Measurements from ENCODE around the gene TMEM269.
"Not testable (repeated sequence)": the region's sequence is repeated elsewhere in the genome, so short reads cannot be mapped to it uniquely, and the experiment has no call there.

TMEM269 gene

GRCh38 chr1:42747125-42747524 is 37.7 kb upstream of the TMEM269 start:
- DNase-seq (ENCODE audit: insufficient read length, low spot score) (no peak), FAIRE-seq (no peak)

- no peak for FAIRE-seq
- DNase-seq (ENCODE audit: insufficient read length, low spot score): no peak
Observed at GRCh38 chr1:42748021-42748420, 36.8 kb upstream of the TMEM269 start.

- no peak for DNase-seq (ENCODE audit: insufficient read length, low spot score)
- no peak for FAIRE-seq
Observed at GRCh38 chr1:42748461-42749410, 36.1 kb upstream of the TMEM269 start.

DNA sequence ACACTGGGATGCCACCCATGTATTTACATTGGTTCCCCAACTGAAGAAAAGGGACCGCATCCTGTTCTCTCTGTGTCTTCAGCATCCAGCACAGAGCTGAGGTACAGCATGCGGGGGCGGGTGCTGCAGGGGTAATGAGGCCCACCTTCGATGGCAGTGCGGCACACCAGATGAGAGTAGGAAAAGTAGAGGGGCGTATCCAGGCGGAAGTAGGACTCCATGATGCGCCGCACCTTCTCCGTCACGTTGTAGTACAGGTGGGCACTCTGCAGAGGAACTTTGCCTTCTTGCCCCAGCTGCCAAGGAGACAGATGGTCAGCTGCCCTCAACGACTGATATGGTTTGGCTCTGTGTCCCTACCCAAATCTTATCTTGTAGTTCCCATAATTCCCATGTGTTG is 34.8 kb upstream of the TMEM269 start:
- no peak for FAIRE-seq
- DNase-seq (ENCODE audit: insufficient read length, low spot score): no peak

GRCh38 chr1:42751511-42752070 is 33.2 kb upstream of the TMEM269 start:
- DNase-seq (ENCODE audit: insufficient read length, low spot score); FAIRE-seq: not testable (repeated sequence)

- FAIRE-seq: no peak
- no peak for DNase-seq (ENCODE audit: insufficient read length, low spot score)
Observed at GRCh38 chr1:42752284-42752683, 32.5 kb upstream of the TMEM269 start.

DNA sequence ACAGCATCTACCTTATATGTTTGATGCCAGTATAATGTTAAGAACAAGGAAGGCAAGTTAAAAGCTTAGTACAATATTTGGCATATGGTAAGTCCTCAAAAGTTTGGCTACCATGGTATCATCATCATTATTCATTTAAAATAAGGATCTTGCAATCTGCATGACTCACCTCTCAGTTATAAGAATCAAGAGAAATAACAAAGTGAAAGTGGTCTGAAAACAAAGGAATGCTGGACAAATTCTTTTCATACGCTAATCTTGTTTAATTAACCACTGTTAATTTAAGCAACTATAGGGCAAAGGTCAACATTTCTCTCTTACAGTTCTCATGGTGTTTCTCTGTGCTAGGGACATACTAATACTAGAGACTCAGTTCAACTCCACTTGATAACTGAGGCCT is 31.7 kb upstream of the TMEM269 start:
- DNase-seq (ENCODE audit: insufficient read length, low spot score): no peak
- FAIRE-seq: no peak

GRCh38 chr1:42756956-42757891 is 27.6 kb upstream of the TMEM269 start:
- DNase-seq (ENCODE audit: insufficient read length, low spot score): peak; percentile 54
- no peak for FAIRE-seq

DNA sequence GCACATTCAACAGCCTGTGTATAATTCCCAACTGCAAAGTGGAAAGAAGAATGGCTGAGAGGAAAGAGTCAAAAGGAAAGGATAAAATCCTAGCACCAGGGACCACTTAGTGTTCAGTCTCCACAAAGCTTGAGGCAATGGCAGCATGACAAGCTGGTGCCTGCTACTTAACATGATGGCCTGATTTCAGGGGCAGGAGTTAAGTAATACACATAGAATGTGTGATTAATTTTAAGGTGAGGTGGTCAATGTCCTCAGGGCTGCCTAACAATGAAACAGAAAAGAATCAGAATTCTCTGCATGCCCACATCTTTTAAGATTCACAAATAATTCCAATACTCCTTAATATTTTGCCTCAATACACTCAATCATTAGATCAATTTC is 26.9 kb upstream of the TMEM269 start:
- FAIRE-seq (no peak), DNase-seq (ENCODE audit: insufficient read length, low spot score) (no peak)

DNA sequence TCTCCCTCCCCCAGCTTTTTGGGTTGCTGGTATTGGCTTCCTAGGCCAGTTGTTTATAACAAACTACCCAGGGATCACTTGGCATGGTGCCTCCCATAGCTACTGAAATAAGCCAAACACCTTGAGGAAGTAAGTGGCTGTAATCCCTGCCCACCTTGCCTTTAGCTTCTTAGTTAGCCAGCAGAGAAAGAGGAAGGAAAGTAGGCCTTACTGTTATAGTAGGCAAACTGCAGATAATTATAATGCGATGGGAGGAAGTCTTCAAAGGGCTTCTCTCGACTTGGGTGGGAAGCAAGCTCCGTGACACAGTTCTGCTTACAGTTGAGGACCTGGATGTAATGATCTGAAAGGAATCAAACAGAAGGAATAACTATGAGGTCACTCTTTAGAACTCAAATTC is 26.1 kb upstream of the TMEM269 start:
- no peak for DNase-seq (ENCODE audit: insufficient read length, low spot score)
- FAIRE-seq: no peak

DNA sequence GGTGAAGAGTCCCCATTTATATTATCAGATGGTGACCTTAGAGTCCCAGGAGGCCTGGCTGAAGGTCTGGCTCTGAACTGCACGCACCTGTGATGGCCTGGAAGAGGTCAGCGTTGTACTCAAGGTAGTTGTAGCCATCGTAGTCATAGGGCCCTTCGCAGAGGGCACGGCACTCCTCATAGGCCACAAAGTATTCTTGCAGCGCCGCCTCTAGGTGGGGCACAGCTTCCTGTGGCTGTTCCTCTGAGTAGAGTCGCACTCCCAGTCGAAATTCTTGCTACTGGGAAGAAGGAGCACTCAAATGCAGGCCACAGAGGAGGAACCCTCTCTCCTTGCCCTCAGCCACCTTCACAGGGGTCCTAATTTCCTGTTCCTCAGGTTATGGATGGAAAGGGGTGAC is 25.7 kb upstream of the TMEM269 start:
- DNase-seq (ENCODE audit: insufficient read length, low spot score) (no peak), FAIRE-seq (no peak)

GRCh38 chr1:42761567-42761966 is 23.2 kb upstream of the TMEM269 start:
- DNase-seq (ENCODE audit: insufficient read length, low spot score) (no peak), FAIRE-seq (no peak)

DNA sequence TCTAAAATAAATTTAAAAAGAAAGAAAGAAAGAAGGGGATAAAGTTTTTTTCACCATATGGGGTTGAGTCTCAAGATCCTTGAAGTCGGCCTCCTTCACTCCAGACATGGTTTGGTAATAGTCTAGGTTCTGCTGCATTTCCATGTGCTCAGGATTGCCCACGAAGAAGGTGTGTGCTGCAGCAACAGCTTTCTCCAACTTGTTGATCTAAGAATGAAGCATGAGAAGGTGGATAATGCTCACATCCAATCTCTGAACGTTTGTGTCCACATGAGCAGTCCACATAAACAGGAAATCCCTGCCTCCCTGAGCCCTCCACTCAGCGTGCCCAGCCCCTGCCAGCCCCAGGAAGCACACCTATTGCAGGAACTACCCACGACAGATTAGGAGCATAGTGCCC is 22.5 kb upstream of the TMEM269 start:
- FAIRE-seq (no peak), DNase-seq (ENCODE audit: insufficient read length, low spot score) (no peak)

- FAIRE-seq (no peak), DNase-seq (ENCODE audit: insufficient read length, low spot score) (no peak)
Observed at GRCh38 chr1:42765269-42765668, 19.5 kb upstream of the TMEM269 start.

GRCh38 chr1:42765832-42766740 is 18.7 kb upstream of the TMEM269 start:
- no peak for FAIRE-seq

GRCh38 chr1:42766741-42767509 is 17.9 kb upstream of the TMEM269 start, which contains the start of the genes C1orf50 and P3H1:
TSS of gene C1orf50 (plus strand) at chr1:42767249. CDS start at chr1:42767312, 63 bp downstream.
TSS of gene P3H1 (minus strand) at chr1:42767028. CDS start at chr1:42766971, 57 bp downstream.
- FAIRE-seq: no peak
- DNase-seq (ENCODE audit: insufficient read length, low spot score): peak; percentile 95

More at GRCh38 chr1:42765832-42766740, 18.7 kb upstream of the TMEM269 start:
- DNase-seq (ENCODE audit: insufficient read length, low spot score): peak; percentile 69

DNA sequence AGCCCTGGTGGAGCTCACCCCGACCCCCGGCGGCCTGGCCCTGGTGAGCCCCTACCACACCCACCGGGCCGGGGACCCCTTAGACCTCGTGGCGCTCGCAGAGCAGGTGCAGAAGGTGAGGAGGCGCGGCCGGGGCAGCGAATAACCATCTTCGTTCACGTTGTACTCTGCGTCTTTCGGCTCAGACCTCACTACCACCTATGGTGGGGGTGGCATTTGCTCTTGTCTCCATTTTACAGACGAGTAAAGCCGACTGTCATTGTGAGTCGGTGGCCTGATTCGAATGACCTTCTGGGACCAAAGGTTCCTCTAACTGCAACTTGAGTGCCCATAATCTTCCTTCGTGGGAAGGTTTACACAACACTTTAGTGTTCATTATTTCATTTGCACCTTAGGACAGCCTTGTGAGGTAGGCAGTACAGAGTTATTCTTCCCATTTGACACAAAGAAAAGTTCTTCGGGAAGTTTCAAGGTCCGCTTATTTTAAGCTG is 17.2 kb upstream of the TMEM269 start:
- DNase-seq (ENCODE audit: insufficient read length, low spot score) (no peak), FAIRE-seq (no peak)

DNA sequence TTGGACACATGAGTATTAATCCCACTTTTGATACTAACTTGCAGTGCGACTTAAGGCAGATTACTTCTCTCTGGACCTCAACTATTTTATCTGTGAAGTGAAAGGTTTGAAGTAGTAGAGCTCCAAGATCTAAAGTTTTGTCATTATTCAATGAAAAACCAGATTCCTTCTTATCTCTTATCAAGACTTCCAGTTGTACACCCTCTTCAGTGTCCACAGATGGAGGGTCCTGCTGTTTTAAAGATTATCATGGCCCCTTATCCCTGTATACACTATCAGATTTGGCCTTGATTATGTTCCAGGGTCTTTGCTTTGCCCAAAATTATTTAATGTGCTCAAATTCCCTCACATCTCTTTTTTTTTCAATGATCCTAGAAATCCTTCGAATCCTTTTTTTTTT is 16.6 kb upstream of the TMEM269 start:
- no peak for FAIRE-seq
- DNase-seq (ENCODE audit: insufficient read length, low spot score): no peak

GRCh38 chr1:42769811-42770210 is 15.0 kb upstream of the TMEM269 start:
- no peak for FAIRE-seq
- no peak for DNase-seq (ENCODE audit: insufficient read length, low spot score)
